Stimulated activated naive CD8-positive, alpha-beta T cell treated with anti-CD3 and anti-CD28 coated beads, Interleukin-15, amount 100 ng/mL, for 72 hours (primary cell): ENCODE measurements around the gene PHKG2.

Experiments used
- ATAC-seq: fragments of 150-1000 bp; cut with Tn5 transposase; 2 replicates; pipeline ENCODE4 v1.10.0; 2021; ENCODE audit warnings: mild to moderate bottlenecking, moderate library complexity
- DNase-seq, 2 donors: peaks; one replicate each; pipeline ENCODE4 v3.0.0; 2021 to 2022
- H3K27ac Mint-ChIP-seq, 2 donors: one replicate each; pipeline ENCODE4 v1.8.0; 2022; ENCODE audit warnings: mild to moderate bottlenecking in 2 of 2, mixed read lengths in 2 of 2, moderate library complexity in 2 of 2
- H3K27me3 Mint-ChIP-seq: one replicate; pipeline ENCODE4 v1.8.0; 2022; ENCODE audit warnings: mixed read lengths
- H3K4me1 Mint-ChIP-seq: one replicate; pipeline ENCODE4 v1.8.0; 2022; ENCODE audit warnings: mild to moderate bottlenecking, mixed read lengths
- H3K4me3 Mint-ChIP-seq, 2 donors: one replicate each; pipeline ENCODE4 v1.8.0; 2022; ENCODE audit warnings: mild to moderate bottlenecking in 2 of 2, mixed read lengths in 2 of 2, moderate library complexity in 1 of 2
- H3K9me3 Mint-ChIP-seq, 2 donors: one replicate each; pipeline ENCODE4 v1.8.0; 2022; ENCODE audit warnings: mixed read lengths in 2 of 2

PHKG2 gene

GRCh38 chr16:30741461-30741914, 6.7 kb upstream of the PHKG2 start:
- no peak overlapping the region for H3K4me3 Mint-ChIP-seq
- H3K4me1 Mint-ChIP-seq, result peaks cover 9% of the 10 kb centered on the region
- no peaks in the 10 kb centered on the region for H3K27me3 Mint-ChIP-seq
- H3K9me3 Mint-ChIP-seq, result no peaks in the 10 kb centered on the region
- ATAC-seq, result no peak
- peak overlapping the region in 1 of 2 donors; percentile 87 for H3K27ac Mint-ChIP-seq
- DNase-seq, result no peak

GRCh38 chr16:30743716-30744115, 4.5 kb upstream of the PHKG2 start:
- no peak overlapping the region for H3K27ac Mint-ChIP-seq
- no peak overlapping the region for H3K4me3 Mint-ChIP-seq
- no peaks in the 10 kb centered on the region for H3K27me3 Mint-ChIP-seq
- peaks cover 26% of the 10 kb centered on the region for H3K4me1 Mint-ChIP-seq
- no peak for DNase-seq
- no peak for ATAC-seq
- H3K9me3 Mint-ChIP-seq, result no peaks in the 10 kb centered on the region

- H3K4me3 Mint-ChIP-seq, result no peak overlapping the region
- no peaks in the 10 kb centered on the region for H3K27me3 Mint-ChIP-seq
- H3K27ac Mint-ChIP-seq, result peak overlapping the region in 1 of 2 donors; percentile 28
- H3K4me1 Mint-ChIP-seq, result peaks cover 30% of the 10 kb centered on the region
- DNase-seq (no peak), ATAC-seq (no peak)
- H3K9me3 Mint-ChIP-seq, result no peaks in the 10 kb centered on the region
These were observed 4.0 kb upstream of the PHKG2 start for GRCh38 chr16:30744183-30744582.

GRCh38 chr16:30745082-30745481, 3.1 kb upstream of the PHKG2 start:
- no peak for ATAC-seq
- DNase-seq, result no peak
- H3K4me1 Mint-ChIP-seq, result peaks cover 39% of the 10 kb centered on the region
- no peaks in the 10 kb centered on the region for H3K9me3 Mint-ChIP-seq
- peak overlapping the region in 1 of 2 donors; percentile 2 for H3K27ac Mint-ChIP-seq
- no peak overlapping the region for H3K4me3 Mint-ChIP-seq
- H3K27me3 Mint-ChIP-seq, result no peaks in the 10 kb centered on the region

GRCh38 chr16:30746638-30747175, 1.5 kb upstream of the PHKG2 start:
- no peak for ATAC-seq
- Mint-ChIP-seq H3K9me3 (no peaks in the 10 kb centered on the region), H3K4me3 (no peak overlapping the region), H3K4me1 (peaks cover 35% of the 10 kb centered on the region), H3K27me3 (no peaks in the 10 kb centered on the region), H3K27ac (no peak overlapping the region)
- no peak for DNase-seq

- no peak for DNase-seq
- no peaks in the 10 kb centered on the region for H3K9me3 Mint-ChIP-seq
- H3K27ac Mint-ChIP-seq, result peak overlapping the region; percentile 64 to 97
- H3K4me3 Mint-ChIP-seq, result peak overlapping the region; percentile 97 to 98
- no peaks in the 10 kb centered on the region for H3K27me3 Mint-ChIP-seq
- no peak for ATAC-seq
- H3K4me1 Mint-ChIP-seq, result peaks cover 35% of the 10 kb centered on the region
These were observed 894 bp upstream of the PHKG2 start for GRCh38 chr16:30747331-30747730.

- DNase-seq, result no peak
These were observed 615 bp downstream of the PHKG2 start for GRCh38 chr16:30748634-30749445.

GRCh38 chr16:30750201-30750600, 2.0 kb downstream of the PHKG2 start:
- ATAC-seq (no peak), DNase-seq (no peak)
- peaks cover 35% of the 10 kb centered on the region for H3K4me1 Mint-ChIP-seq
- no peaks in the 10 kb centered on the region for H3K9me3 Mint-ChIP-seq
- no peak overlapping the region for H3K4me3 Mint-ChIP-seq
- no peak overlapping the region for H3K27ac Mint-ChIP-seq
- H3K27me3 Mint-ChIP-seq, result no peaks in the 10 kb centered on the region

More at GRCh38 chr16:30748634-30749445, 615 bp downstream of the PHKG2 start:
- peak; percentile 45 for ATAC-seq
- Mint-ChIP-seq H3K4me1 (peaks cover 35% of the 10 kb centered on the region), H3K27ac (peak overlapping the region; percentile 87 to 97), H3K9me3 (no peaks in the 10 kb centered on the region), H3K27me3 (no peaks in the 10 kb centered on the region), H3K4me3 (peak overlapping the region; percentile 97 to 98)

GRCh38 chr16:30750876-30751465, 2.7 kb downstream of the PHKG2 start:
- no peaks in the 10 kb centered on the region for H3K27me3 Mint-ChIP-seq
- H3K4me1 Mint-ChIP-seq, result peaks cover 35% of the 10 kb centered on the region
- ATAC-seq (no peak), DNase-seq (no peak)
- no peak overlapping the region for H3K27ac Mint-ChIP-seq
- H3K4me3 Mint-ChIP-seq, result no peak overlapping the region
- no peaks in the 10 kb centered on the region for H3K9me3 Mint-ChIP-seq

- H3K9me3 Mint-ChIP-seq, result no peaks in the 10 kb centered on the region
- H3K27ac Mint-ChIP-seq, result no peak overlapping the region
- no peaks in the 10 kb centered on the region for H3K27me3 Mint-ChIP-seq
- no peak for ATAC-seq
- peaks cover 20% of the 10 kb centered on the region for H3K4me1 Mint-ChIP-seq
- H3K4me3 Mint-ChIP-seq, result no peak overlapping the region
- DNase-seq, result no peak
These were observed 5.4 kb downstream of the PHKG2 start for GRCh38 chr16:30753596-30753995.

GRCh38 chr16:30755955-30756780, 7.9 kb downstream of the PHKG2 start:
- H3K27ac Mint-ChIP-seq, result no peak overlapping the region

GRCh38 chr16:30756781-30757100, 8.5 kb downstream of the PHKG2 start:
- no peaks in the 10 kb centered on the region for H3K27me3 Mint-ChIP-seq
- ATAC-seq (no peak), DNase-seq (no peak)
- no peak overlapping the region for H3K27ac Mint-ChIP-seq
- H3K4me1 Mint-ChIP-seq, result peaks cover 13% of the 10 kb centered on the region
- no peak overlapping the region for H3K4me3 Mint-ChIP-seq
- H3K9me3 Mint-ChIP-seq, result no peaks in the 10 kb centered on the region

More at GRCh38 chr16:30755955-30756780, 7.9 kb downstream of the PHKG2 start:
- H3K27me3 Mint-ChIP-seq, result no peaks in the 10 kb centered on the region
- H3K4me1 Mint-ChIP-seq, result peaks cover 11% of the 10 kb centered on the region
- no peak overlapping the region for H3K4me3 Mint-ChIP-seq
- DNase-seq (no peak), ATAC-seq (peak; percentile 17)
- H3K9me3 Mint-ChIP-seq, result no peaks in the 10 kb centered on the region

GRCh38 chr16:30757316-30757715, 9.1 kb downstream of the PHKG2 start:
- H3K27ac Mint-ChIP-seq, result peak overlapping the region in 1 of 2 donors; percentile 38
- H3K4me3 Mint-ChIP-seq, result no peak overlapping the region
- no peaks in the 10 kb centered on the region for H3K27me3 Mint-ChIP-seq
- ATAC-seq, result no peak
- no peak for DNase-seq
- H3K9me3 Mint-ChIP-seq, result no peaks in the 10 kb centered on the region
- H3K4me1 Mint-ChIP-seq, result peaks cover 13% of the 10 kb centered on the region

GRCh38 chr16:30758988-30759491, 10.8 kb downstream of the PHKG2 start:
- no peak for ATAC-seq
- H3K4me3 Mint-ChIP-seq, result no peak overlapping the region
- no peak for DNase-seq
- peak overlapping the region in 1 of 2 donors; percentile 48 for H3K27ac Mint-ChIP-seq
- peaks cover 26% of the 10 kb centered on the region for H3K4me1 Mint-ChIP-seq
- H3K27me3 Mint-ChIP-seq, result no peaks in the 10 kb centered on the region
- H3K9me3 Mint-ChIP-seq, result no peaks in the 10 kb centered on the region

GRCh38 chr16:30760001-30760559, 11.9 kb downstream of the PHKG2 start:
- no peaks in the 10 kb centered on the region for H3K27me3 Mint-ChIP-seq
- DNase-seq, result no peak

More at GRCh38 chr16:30760001-30760559, 11.9 kb downstream of the PHKG2 start:
- no peak for ATAC-seq
- Mint-ChIP-seq H3K4me1 (peaks cover 27% of the 10 kb centered on the region), H3K4me3 (no peak overlapping the region), H3K27ac (no peak overlapping the region), H3K9me3 (no peaks in the 10 kb centered on the region)
